GM21786 (cell line): ENCODE measurements around the gene TTC16.

Experiments
- ATAC-seq: cut with Tn5 transposase; IDR thresholded peaks from one replicate; pipeline ENCODE4 v1.9.1; 2021; ENCODE audit not compliant: unreplicated experiment

The TTC16 gene

DNA sequence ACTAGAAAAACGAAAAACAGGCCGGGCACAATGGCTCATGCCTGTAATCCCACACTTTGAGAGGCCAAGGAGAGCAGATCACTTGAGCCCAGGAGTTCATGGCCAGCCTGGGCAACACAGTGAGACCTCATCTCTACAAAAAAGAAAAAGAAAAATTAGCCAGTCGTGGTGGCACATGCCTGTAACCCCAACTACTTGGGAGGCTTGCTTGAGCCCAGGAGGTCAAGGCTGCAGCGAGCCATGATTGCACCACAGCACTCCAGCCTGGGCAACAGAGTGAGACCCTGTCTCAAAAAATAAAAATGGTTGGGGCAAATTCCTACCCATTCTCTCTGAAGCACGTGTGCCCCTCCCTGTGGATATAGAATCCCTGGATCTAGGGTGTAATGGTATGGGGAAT lies 17.5 kb upstream of the TTC16 start:
- no peak for ATAC-seq

- peak; percentile 82 for ATAC-seq
Measured at GRCh38 chr9:127698985-127699670, 16.8 kb upstream of the TTC16 start.

DNA sequence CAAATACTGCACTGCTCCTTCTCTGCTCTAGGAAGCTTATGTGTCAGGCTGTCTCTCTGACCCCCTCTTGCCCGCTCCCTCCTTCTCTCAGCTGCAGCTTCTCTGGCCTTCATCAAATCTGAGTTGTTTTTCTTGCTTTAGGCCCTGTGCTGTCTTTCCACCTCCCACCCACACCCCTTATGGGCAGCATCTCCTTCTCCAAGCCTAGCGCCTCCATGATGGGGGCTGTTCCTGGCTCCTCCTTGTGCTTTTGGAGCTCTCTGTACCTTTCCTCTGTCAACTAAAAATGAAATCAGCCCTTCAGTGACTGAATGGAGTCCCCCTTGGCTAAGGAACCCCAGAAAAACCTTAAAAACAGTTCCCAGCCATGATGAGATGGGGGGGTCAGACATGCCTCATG lies 15.7 kb upstream of the TTC16 start:
- no peak for ATAC-seq

DNA sequence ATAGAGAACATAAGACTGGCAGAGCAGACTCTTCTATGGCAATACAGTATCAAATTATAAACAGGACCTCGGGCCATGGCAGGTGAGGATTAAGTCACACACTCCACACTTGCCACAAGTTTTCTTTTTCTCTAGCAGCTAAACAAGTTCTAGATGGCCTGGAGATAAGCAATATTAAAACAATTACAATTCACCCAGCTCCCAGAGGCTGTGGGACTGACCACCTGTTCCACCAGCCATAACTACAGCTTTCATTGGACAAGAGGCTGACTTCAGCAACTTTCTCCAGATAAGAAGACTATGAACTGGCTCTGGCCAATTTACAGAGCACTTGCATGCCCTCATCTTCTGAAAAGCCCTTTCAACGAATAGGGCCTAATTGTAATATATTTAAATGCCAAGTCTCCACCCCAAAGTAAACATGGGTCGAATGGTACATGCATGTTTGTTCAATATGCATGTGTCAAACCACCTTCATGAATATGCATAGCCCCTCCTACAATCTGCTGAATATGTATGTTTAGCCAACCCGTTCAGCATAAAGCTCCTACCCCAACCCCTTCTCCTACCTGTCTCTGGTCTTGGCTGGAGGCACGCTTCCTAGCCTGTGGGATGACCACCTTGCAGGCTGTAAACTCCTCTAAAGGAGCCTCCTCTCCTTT lies 15.2 kb upstream of the TTC16 start:
- ATAC-seq = no peak

- ATAC-seq = no peak
Measured at GRCh38 chr9:127703289-127703946, 12.5 kb upstream of the TTC16 start.

DNA sequence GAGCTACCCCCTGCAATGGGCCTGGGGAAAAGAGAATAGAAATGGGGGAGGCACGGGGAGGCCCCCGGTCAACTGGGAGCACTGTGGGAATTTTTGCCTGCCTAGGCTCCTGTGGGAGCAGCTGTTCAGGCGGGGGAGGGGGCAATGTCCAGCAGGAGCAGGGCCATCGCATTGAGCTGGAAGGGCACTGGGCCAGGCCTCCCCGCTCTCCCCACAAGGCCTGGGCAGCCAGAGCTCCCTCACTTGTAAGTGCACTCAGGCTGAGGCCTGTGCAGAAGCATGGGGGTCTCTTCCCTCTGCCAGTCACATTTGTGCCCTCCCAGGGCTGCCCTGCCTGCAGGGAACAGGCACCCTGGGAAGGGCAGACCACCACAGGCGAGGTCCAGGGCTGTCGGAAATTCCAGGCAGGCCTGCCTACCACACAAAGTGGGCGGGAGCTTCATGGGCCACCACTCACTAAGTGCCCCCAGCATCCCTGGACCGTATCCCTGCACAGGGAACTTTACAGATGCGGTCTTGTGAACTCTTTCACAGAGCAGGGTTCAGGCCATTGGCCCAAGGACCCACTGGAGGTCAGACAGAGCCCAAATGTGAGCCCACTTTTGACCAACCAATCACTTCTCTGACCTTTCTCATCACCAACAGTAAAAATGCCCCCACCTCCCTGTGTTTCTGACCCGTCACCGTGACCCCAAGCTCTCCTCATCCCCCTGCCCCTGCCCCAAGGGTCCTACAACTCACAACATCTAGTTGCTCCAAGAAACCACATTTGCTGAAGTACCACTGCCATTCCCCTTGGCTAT lies 10.1 kb upstream of the TTC16 start:
- ATAC-seq = no peak

DNA sequence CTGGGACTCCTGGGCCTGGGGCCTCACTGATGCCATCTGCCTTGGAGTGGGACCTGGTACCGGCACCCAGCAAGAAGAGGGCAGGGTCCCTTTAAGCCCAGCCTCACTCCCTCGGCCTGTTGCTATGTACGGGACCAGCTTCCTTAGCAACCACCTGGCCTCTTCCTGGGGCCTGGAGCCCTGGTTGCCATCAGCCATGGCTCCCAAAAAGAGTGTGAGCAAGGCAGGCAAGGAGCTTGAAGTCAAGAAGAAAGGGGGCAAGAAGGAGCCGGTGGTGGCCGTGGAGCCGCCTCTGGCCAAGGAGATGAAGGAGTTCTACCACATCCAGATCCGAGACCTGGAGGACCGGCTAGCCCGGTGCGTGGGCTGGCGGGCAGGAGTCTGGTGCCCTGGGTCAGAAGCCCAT lies 9.0 kb upstream of the TTC16 start, which contains the start of gene CFAP157:
CFAP157 (plus strand) TSS at position 153 of the 406 bp plus-strand sequence; CDS start at position 197, 44 bp downstream.
- ATAC-seq = no peak

DNA sequence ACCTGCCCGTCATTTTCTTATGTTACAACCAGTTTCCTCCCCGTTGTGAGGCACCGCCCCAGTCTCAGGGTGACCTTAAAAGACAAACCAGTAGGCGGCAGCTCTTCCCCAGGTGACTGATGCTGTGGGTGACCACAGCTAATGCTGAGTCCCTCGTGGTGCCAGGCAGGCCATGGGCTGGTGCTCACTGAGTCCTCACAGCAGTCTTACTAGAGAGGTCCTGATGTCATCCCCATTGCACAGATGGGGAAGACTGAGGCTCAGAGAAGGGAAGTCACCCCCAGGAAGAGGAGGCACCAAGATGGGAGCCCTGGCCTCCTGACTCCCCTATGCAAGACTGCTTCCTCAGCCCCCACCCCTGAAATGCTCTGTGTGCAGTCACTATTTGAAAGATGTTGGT lies 8.1 kb upstream of the TTC16 start:
- ATAC-seq = no peak

DNA sequence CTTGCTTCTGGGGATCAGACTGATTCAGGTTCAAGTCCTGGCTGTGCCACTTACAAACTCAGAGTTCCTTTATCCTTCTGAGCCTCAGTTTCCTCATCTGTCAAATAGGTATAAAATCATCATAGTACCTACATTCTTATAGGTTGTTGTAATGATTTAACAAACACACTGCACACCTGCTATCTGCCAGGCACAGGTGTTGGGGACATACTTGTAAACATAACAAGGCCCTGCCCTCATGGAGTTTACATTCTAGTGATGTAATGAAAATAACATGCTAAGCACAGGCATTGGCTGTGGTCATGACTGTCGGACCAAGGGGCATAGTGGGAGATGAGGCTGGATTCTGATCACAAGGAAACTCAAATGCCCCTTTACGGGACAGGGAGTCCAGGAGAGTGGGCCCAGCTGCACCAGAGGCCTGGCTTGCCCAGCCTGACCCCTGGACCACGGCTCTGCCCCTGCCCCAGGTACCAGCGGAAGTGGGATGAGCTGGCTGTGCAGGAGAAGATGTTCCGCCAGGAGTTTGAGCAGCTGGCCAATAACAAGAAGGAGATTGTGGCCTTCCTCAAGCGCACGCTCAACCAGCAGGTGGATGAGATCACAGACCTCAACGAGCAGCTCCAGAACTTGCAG lies 6.8 kb upstream of the TTC16 start:
- ATAC-seq = no peak

- ATAC-seq = no peak
Measured at GRCh38 chr9:127710204-127710783, 5.6 kb upstream of the TTC16 start.

GRCh38 chr9:127711226-127711701 lies 4.6 kb upstream of the TTC16 start:
- no peak for ATAC-seq

DNA sequence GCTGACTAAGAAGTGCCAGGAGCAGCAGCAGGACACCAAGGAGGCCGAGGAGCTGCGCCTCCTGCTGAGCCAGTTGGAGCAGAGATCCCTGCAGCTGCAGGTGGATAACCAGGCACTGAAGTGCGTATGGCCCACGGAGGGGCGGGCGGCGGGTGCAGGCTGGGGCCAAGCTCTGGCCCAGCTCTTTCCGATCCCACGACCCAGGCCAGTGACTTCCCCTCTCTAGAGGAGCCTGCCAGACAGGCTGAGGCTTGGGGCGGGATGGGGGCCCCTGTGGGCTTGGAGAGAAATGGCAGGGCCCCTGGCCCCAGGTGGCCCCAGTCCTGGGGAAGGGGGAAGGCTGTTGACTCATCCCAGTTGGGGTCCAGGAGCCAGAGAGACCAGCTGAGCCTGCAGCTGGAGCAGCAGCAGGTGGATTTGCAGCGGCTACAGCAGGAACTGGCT lies 4.0 kb upstream of the TTC16 start:
- ATAC-seq = no peak

DNA sequence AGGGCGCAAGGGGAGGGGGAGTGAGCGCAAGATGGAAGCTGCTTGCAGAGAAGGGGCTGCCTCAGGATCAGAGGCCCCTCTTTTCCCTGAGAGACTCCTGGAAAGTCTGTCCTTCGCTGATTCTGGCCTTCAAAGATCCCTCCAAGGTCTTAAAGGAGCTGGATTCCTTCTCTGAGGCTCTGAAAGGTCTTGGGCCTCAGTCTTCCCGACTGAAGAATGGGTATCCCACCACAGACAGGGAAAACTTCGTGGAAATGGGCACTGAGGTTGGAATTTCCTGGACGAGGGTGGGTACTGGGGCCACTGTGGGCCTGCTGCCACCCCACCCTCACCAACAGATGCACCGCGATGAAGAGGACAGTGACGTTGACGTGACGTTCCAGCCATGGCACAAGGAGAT lies 3.5 kb upstream of the TTC16 start:
- ATAC-seq = no peak

DNA sequence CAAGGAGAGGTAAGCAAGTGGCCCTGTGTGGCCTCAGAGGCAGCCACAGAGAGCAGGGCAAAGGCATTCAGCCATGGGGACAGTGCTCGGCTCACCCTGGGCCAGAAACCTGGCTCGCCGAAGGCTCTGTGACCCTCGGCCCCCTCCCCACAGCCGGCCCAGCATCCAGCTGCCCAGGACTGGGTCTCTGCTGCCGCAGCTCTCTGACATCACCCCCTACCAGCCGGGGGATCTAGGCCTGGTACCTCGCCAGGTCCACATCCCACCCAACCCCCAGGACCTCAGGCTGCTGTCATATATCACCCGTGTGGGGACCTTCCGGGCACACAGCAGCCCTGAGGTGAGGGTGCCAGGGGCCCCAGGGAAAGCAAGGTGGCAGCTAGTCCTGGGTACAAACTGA lies 3.0 kb upstream of the TTC16 start:
- no peak for ATAC-seq

GRCh38 chr9:127714020-127714750 lies 1.7 kb upstream of the TTC16 start:
- ATAC-seq = no peak

- ATAC-seq = no peak
Measured at GRCh38 chr9:127714951-127715469, 869 bp upstream of the TTC16 start.

GRCh38 chr9:127716412-127716811 lies 533 bp downstream of the TTC16 start:
- no peak for ATAC-seq

GRCh38 chr9:127717766-127718165 lies 1.9 kb downstream of the TTC16 start:
- ATAC-seq = no peak
